ENCODE measurements around the gene TCN1. TPM values are rescaled to one million over a fixed set of nuclear protein-coding genes. Genes with fewer than 3 reads are reported as not detected.
"Not testable (repeated sequence)": the region's sequence is repeated elsewhere in the genome, so short reads cannot be mapped to it uniquely, and the experiment has no call there.

Gene TCN1
- total RNA-seq, 1 donor from 2014 or later, result 3.5 TPM

GRCh38 chr11:59857439-59858434, 8.6 kb downstream of the TCN1 start:
- Mint-ChIP-seq H3K27ac (peak overlapping the region; percentile 54), H3K27me3 (no peaks in the 10 kb centered on the region), H3K36me3 (ENCODE audit: insufficient read depth) (peaks cover 1% of the 10 kb centered on the region), H3K4me1 (ENCODE audit: low read depth) (peaks cover 26% of the 10 kb centered on the region), H3K9me3 (ENCODE audit: low read depth) (peaks cover 3% of the 10 kb centered on the region), H3K4me3 (ENCODE audit: low read depth) (no peak overlapping the region)
- DNase-seq (ENCODE audit: low spot score, unreplicated experiment), result no peak
- no peak for TF ChIP-seq CTCF (IDR thresholded peaks at IDR 0.05; ENCODE audit: unreplicated experiment)

GRCh38 chr11:59854871-59855270, 11.4 kb downstream of the TCN1 start:
- Mint-ChIP-seq H3K27me3 (no peaks in the 10 kb centered on the region), H3K4me1 (ENCODE audit: low read depth) (peaks cover 26% of the 10 kb centered on the region), H3K36me3 (ENCODE audit: insufficient read depth) (peaks cover 3% of the 10 kb centered on the region), H3K4me3 (ENCODE audit: low read depth) (no peak overlapping the region), H3K9me3 (ENCODE audit: low read depth) (peaks cover 5% of the 10 kb centered on the region), H3K27ac (no peak overlapping the region)
- DNase-seq (ENCODE audit: low spot score, unreplicated experiment), result no peak
- no peak for TF ChIP-seq CTCF (IDR thresholded peaks at IDR 0.05; ENCODE audit: unreplicated experiment)

- H3K4me3 Mint-ChIP-seq (ENCODE audit: low read depth); H3K36me3 Mint-ChIP-seq (ENCODE audit: insufficient read depth); H3K9me3 Mint-ChIP-seq (ENCODE audit: low read depth); H3K27me3 Mint-ChIP-seq; DNase-seq (ENCODE audit: low spot score, unreplicated experiment): not testable (repeated sequence)
- H3K4me1 Mint-ChIP-seq (ENCODE audit: low read depth), result peaks cover 36% of the 10 kb centered on the region
- H3K27ac Mint-ChIP-seq, result peak overlapping the region; percentile 46
Observed at GRCh38 chr11:59851416-59851815, 14.9 kb downstream of the TCN1 start.

GRCh38 chr11:59849551-59849950, 16.7 kb downstream of the TCN1 start:
- not testable (repeated sequence) for H3K27me3 Mint-ChIP-seq; DNase-seq (ENCODE audit: low spot score, unreplicated experiment); H3K9me3 Mint-ChIP-seq (ENCODE audit: low read depth); H3K4me3 Mint-ChIP-seq (ENCODE audit: low read depth); H3K36me3 Mint-ChIP-seq (ENCODE audit: insufficient read depth)
- Mint-ChIP-seq H3K27ac (peak overlapping the region; percentile 87), H3K4me1 (ENCODE audit: low read depth) (peaks cover 38% of the 10 kb centered on the region)

- peaks cover 5% of the 10 kb centered on the region for H3K9me3 Mint-ChIP-seq (ENCODE audit: low read depth)
- peaks cover 36% of the 10 kb centered on the region for H3K4me1 Mint-ChIP-seq (ENCODE audit: low read depth)
- TF ChIP-seq CTCF (IDR thresholded peaks at IDR 0.05; ENCODE audit: unreplicated experiment), result no peak
- DNase-seq (ENCODE audit: low spot score, unreplicated experiment), result no peak
- peak overlapping the region; percentile 87 for H3K27ac Mint-ChIP-seq
- peaks cover 1% of the 10 kb centered on the region for H3K36me3 Mint-ChIP-seq (ENCODE audit: insufficient read depth)
- no peaks in the 10 kb centered on the region for H3K27me3 Mint-ChIP-seq
- no peak overlapping the region for H3K4me3 Mint-ChIP-seq (ENCODE audit: low read depth)
Observed at GRCh38 chr11:59849129-59849528, 17.2 kb downstream of the TCN1 start.

- H3K36me3 Mint-ChIP-seq (ENCODE audit: insufficient read depth); H3K9me3 Mint-ChIP-seq (ENCODE audit: low read depth); H3K27me3 Mint-ChIP-seq; H3K4me3 Mint-ChIP-seq (ENCODE audit: low read depth); DNase-seq (ENCODE audit: low spot score, unreplicated experiment): not testable (repeated sequence)
- Mint-ChIP-seq H3K27ac (peak overlapping the region; percentile 87), H3K4me1 (ENCODE audit: low read depth) (peaks cover 38% of the 10 kb centered on the region)
Observed at GRCh38 chr11:59848439-59848838, 17.8 kb downstream of the TCN1 start.

GRCh38 chr11:59847626-59848025, 18.7 kb downstream of the TCN1 start:
- Mint-ChIP-seq H3K27ac (peak overlapping the region; percentile 22), H3K9me3 (ENCODE audit: low read depth) (peaks cover 5% of the 10 kb centered on the region), H3K27me3 (no peaks in the 10 kb centered on the region), H3K36me3 (ENCODE audit: insufficient read depth) (peaks cover 3% of the 10 kb centered on the region), H3K4me3 (ENCODE audit: low read depth) (no peak overlapping the region), H3K4me1 (ENCODE audit: low read depth) (peaks cover 38% of the 10 kb centered on the region)
- no peak for TF ChIP-seq CTCF (IDR thresholded peaks at IDR 0.05; ENCODE audit: unreplicated experiment)
- no peak for DNase-seq (ENCODE audit: low spot score, unreplicated experiment)

All from progenitor cell of endocrine pancreas (in vitro differentiated cells).